GM12891 (cell line): ENCODE data around the gene CELF2.
A peak's percentile ranks its signal among the peaks of the same experiment; 100 is the strongest.

Experiments used
- DNase-seq: peaks from one replicate; pipeline ENCODE4 v3.0.0; 2011; ENCODE audit warnings: low spot score; ENCODE audit not compliant: insufficient read length
- FAIRE-seq: peaks from 2 replicates; lab custom pipeline; 2011; peaks lifted over from hg19 to GRCh38; lab: Jason Lieb, UNC
- PAX5 ChIP-seq: IDR thresholded peaks from 2 replicates; pipeline ENCODE4 v1.6.1; 2011; ENCODE audit warnings: low read length, moderate library complexity, mild to moderate bottlenecking; ENCODE audit not compliant: insufficient read depth, severe bottlenecking
- POLR2A ChIP-seq: IDR thresholded peaks from 2 replicates; pipeline ENCODE4 v1.6.1; 2011; ENCODE audit warnings: low read depth, low read length, control low read depth
- POLR2AphosphoS5 ChIP-seq: IDR thresholded peaks from 2 replicates; pipeline ENCODE4 v1.6.1; 2011; ENCODE audit warnings: low read depth, low read length, control low read depth
- POU2F2 ChIP-seq: IDR thresholded peaks from 2 replicates; pipeline ENCODE4 v1.6.1; 2011; ENCODE audit warnings: low read depth, mild to moderate bottlenecking, control low read depth, low read length, moderate library complexity
- SPI1 ChIP-seq: IDR thresholded peaks from 2 replicates; pipeline ENCODE4 v1.6.1; 2011; ENCODE audit warnings: low read depth, low read length, control low read depth
- TAF1 ChIP-seq: IDR thresholded peaks from 2 replicates; pipeline ENCODE4 v1.6.1; 2011; ENCODE audit warnings: low read depth, low read length, control low read depth

CELF2 gene

GRCh38 chr10:11206676-11207559 lies 189.2 kb downstream of the CELF2 start:
- TF ChIP-seq POLR2AphosphoS5 (0 out of 2 replicates have a peak, but pooled peaks have one; percentile 4), SPI1 (no peak), PAX5 (no peak), POLR2A (no peak), TAF1 (no peak), POU2F2 (no peak)
- FAIRE-seq, result peak; percentile 63
- DNase-seq, result no peak

GRCh38 chr10:11207560-11207844 lies 189.8 kb downstream of the CELF2 start:
- no peak for FAIRE-seq
- no peak for TF ChIP-seq PAX5
- no peak for TF ChIP-seq TAF1
- TF ChIP-seq POLR2AphosphoS5, result no peak
- no peak for TF ChIP-seq SPI1
- TF ChIP-seq POLR2A, result no peak
- no peak for TF ChIP-seq POU2F2
- no peak for DNase-seq

GRCh38 chr10:11208243-11208642 lies 190.6 kb downstream of the CELF2 start:
- FAIRE-seq (peak; percentile 93), DNase-seq (no peak)
- TF ChIP-seq SPI1 (no peak), POLR2A (0 out of 2 replicates have a peak, but pooled peaks have one; percentile 26), POU2F2 (peak; percentile 60; the same call in 1 of the 2 replicates)

- FAIRE-seq (peak; percentile 78), DNase-seq (no peak)
- TF ChIP-seq POU2F2 (no peak), TAF1 (no peak), POLR2A (no peak), SPI1 (no peak), POLR2AphosphoS5 (no peak), PAX5 (no peak)
Measured at GRCh38 chr10:11208908-11209829, 191.5 kb downstream of the CELF2 start.

GRCh38 chr10:11209830-11210181 lies 192.1 kb downstream of the CELF2 start:
- TF ChIP-seq POU2F2 (no peak), TAF1 (no peak), SPI1 (no peak), POLR2A (0 out of 2 replicates have a peak, but pooled peaks have one; percentile 24), PAX5 (no peak), POLR2AphosphoS5 (no peak)
- DNase-seq (no peak), FAIRE-seq (peak; percentile 52)

GRCh38 chr10:11210211-11210922 lies 192.7 kb downstream of the CELF2 start:
- DNase-seq (no peak), FAIRE-seq (peak; percentile 69)
- no peak for TF ChIP-seq POU2F2
- TF ChIP-seq PAX5, result no peak
- TF ChIP-seq POLR2AphosphoS5, result no peak

GRCh38 chr10:11212288-11213085 lies 194.8 kb downstream of the CELF2 start:
- TF ChIP-seq POLR2AphosphoS5 (no peak), TAF1 (no peak), PAX5 (no peak), POU2F2 (no peak), SPI1 (no peak), POLR2A (no peak)
- DNase-seq (no peak), FAIRE-seq (no peak)

GRCh38 chr10:11213137-11213536 lies 195.5 kb downstream of the CELF2 start:
- no peak for DNase-seq
- FAIRE-seq, result peak; percentile 47
- TF ChIP-seq PAX5 (no peak), TAF1 (no peak), SPI1 (no peak), POLR2AphosphoS5 (no peak)

GRCh38 chr10:11214407-11214806 lies 196.7 kb downstream of the CELF2 start:
- FAIRE-seq (no peak), DNase-seq (no peak)
- TF ChIP-seq PAX5 (no peak), POLR2A (no peak), TAF1 (no peak), POLR2AphosphoS5 (no peak), POU2F2 (no peak), SPI1 (no peak)
